ENCODE results near the gene F2RL1. TPM values are rescaled to one million over a fixed set of nuclear protein-coding genes. Genes with fewer than 3 reads are reported as not detected.

The F2RL1 gene
- total RNA-seq, 2 experiments from 2014 or later, result not detected

- H3K4me1 ChIP-seq (ENCODE audit: insufficient read depth, low read length, poor library complexity, severe bottlenecking), result peaks cover 58% of the 10 kb centered on the region
- ChIA-PET POLR2A (interaction anchor here (0.7 to 2.0 kb wide), 9 partner anchors 15 to 240 kb away, joined by 3 to 13 read pairs (median 3); partner anchors contain the start of gene AGGF1), CTCF (ENCODE audit: unreplicated experiment) (interaction anchor here (0.8 kb wide), 1 partner anchor 142 kb away, joined by 3 read pairs; no protein-coding TSS in a partner anchor)
- peak overlapping the region; percentile 100 for H3K27ac ChIP-seq (ENCODE audit: low read depth, low read length, poor library complexity, severe bottlenecking)
- no peaks in the 10 kb centered on the region for H3K9me3 ChIP-seq (ENCODE audit: low read length)
- peaks cover 39% of the 10 kb centered on the region for H3K36me3 ChIP-seq (ENCODE audit: insufficient read depth, low read length)
- peak overlapping the region; percentile 67 for H3K4me2 ChIP-seq (ENCODE audit: low read length)
- BruUV-seq (replicated peaks), result no TSS peak
- DNase-seq (ENCODE audit: low spot score), result peak; percentile 98
- H3K79me2 ChIP-seq (ENCODE audit: insufficient read depth, low read depth, low read length), result peaks cover 47% of the 10 kb centered on the region
- TF ChIP-seq EZH2phosphoT487 (IDR thresholded peaks at IDR 0.05; ENCODE audit: borderline replicate concordance, low read depth, low read length) (no peak), CTCF (conservative IDR thresholded peaks at IDR 0.05; ENCODE audit: low read length) (no peak)
- no peak overlapping the region; the same call in 1 of the 2 replicates for H2AFZ ChIP-seq (ENCODE audit: low read length)
- intact Hi-C loops (cut with micrococcal nuclease; ENCODE audit: unreplicated experiment), result no loop called here
- H3K4me3 ChIP-seq (ENCODE audit: low read depth, low read length, poor library complexity, severe bottlenecking), result peak overlapping the region; percentile 85
- peaks cover 15% of the 10 kb centered on the region for H4K20me1 ChIP-seq (ENCODE audit: insufficient read depth, low read length)
- H3K9me2 ChIP-seq (ENCODE audit: insufficient read depth, low read length), result no peaks in the 10 kb centered on the region
These were observed 55.3 kb downstream of the F2RL1 start for GRCh38 chr5:76874088-76874581.

Small RNA genes within 50 kb of the gene (small RNA-seq; reads per million reads assigned to genes)
- gene RN7SL208P, result not detected

Other genes starting within 250 kb of the F2RL1 start
- gene F2RL2, start 195.6 kb upstream of the F2RL1 start, total RNA-seq (2014; rRNA removed; shearing (Covaris generic)), result 0.03 TPM in 1 of 2 replicates, not detected in the other
- not detected in 2 replicates for gene F2RL2, start 195.6 kb upstream of the F2RL1 start, total RNA-seq (2022)
- not detected in 2 replicates for gene F2R, start 102.9 kb upstream of the F2RL1 start, total RNA-seq (2014; rRNA removed; shearing (Covaris generic))
- gene F2R, start 102.9 kb upstream of the F2RL1 start, total RNA-seq (2022), result 0.08 and 0.09 TPM in 2 replicates
- 42.2 and 51.1 TPM in 2 replicates for gene S100Z, start 31.0 kb downstream of the F2RL1 start, total RNA-seq (2014; rRNA removed; shearing (Covaris generic))
- gene S100Z, start 31.0 kb downstream of the F2RL1 start, total RNA-seq (2022), result 66.6 and 76.6 TPM in 2 replicates
- 38.5 and 40.3 TPM in 2 replicates for gene CRHBP, start 134.0 kb downstream of the F2RL1 start, total RNA-seq (2014; rRNA removed; shearing (Covaris generic))
- 41.6 and 46.9 TPM in 2 replicates for gene CRHBP, start 134.0 kb downstream of the F2RL1 start, total RNA-seq (2022)
- 18.5 and 19.3 TPM in 2 replicates for gene AGGF1, start 211.4 kb downstream of the F2RL1 start, total RNA-seq (2014; rRNA removed; shearing (Covaris generic))
- gene AGGF1, start 211.4 kb downstream of the F2RL1 start, total RNA-seq (2022), result 32.2 and 33.6 TPM in 2 replicates